HG02884 (cell line): Measurements from ENCODE around the gene CRNKL1.
"Not testable (repeated sequence)": the region's sequence is repeated elsewhere in the genome, so short reads cannot be mapped to it uniquely, and the experiment has no call there.

Source experiments
- ATAC-seq: cut with Tn5 transposase; IDR thresholded peaks from one replicate; pipeline ENCODE4 v1.9.1; 2021; ENCODE audit warnings: mild to moderate bottlenecking, moderate library complexity; ENCODE audit not compliant: unreplicated experiment

CRNKL1 gene

GRCh38 chr20:20010639-20011500, 41.4 kb downstream of the CRNKL1 start:
- no peak for ATAC-seq

GRCh38 chr20:20009784-20010253, 42.4 kb downstream of the CRNKL1 start:
- no peak for ATAC-seq

- no peak for ATAC-seq
These were observed 46.9 kb downstream of the CRNKL1 start for GRCh38 chr20:20005342-20005741.

GRCh38 chr20:20003955-20004322, 48.3 kb downstream of the CRNKL1 start:
- ATAC-seq: not testable (repeated sequence)

- peak; percentile 54 for ATAC-seq
These were observed 49.0 kb downstream of the CRNKL1 start for GRCh38 chr20:20003031-20003954.

- no peak for ATAC-seq
These were observed 49.9 kb downstream of the CRNKL1 start for GRCh38 chr20:20002101-20002998.

- ATAC-seq: no peak
These were observed 51.9 kb downstream of the CRNKL1 start for GRCh38 chr20:20000211-20000968.

- ATAC-seq: no peak
These were observed 53.1 kb downstream of the CRNKL1 start for GRCh38 chr20:19998990-19999705.

- no peak for ATAC-seq
These were observed 55.3 kb downstream of the CRNKL1 start for GRCh38 chr20:19996917-19997316.

- ATAC-seq: no peak
These were observed 56.0 kb downstream of the CRNKL1 start for GRCh38 chr20:19996222-19996621.

- ATAC-seq: no peak
These were observed 56.9 kb downstream of the CRNKL1 start for GRCh38 chr20:19995220-19995863.

GRCh38 chr20:19993958-19994669, 58.2 kb downstream of the CRNKL1 start:
- ATAC-seq: no peak

GRCh38 chr20:19992996-19993908, 59.0 kb downstream of the CRNKL1 start:
- no peak for ATAC-seq

- ATAC-seq: no peak
These were observed 60.4 kb downstream of the CRNKL1 start for GRCh38 chr20:19991854-19992253.

- ATAC-seq: no peak
These were observed 61.0 kb downstream of the CRNKL1 start for GRCh38 chr20:19991308-19991707.

GRCh38 chr20:19990850-19991249, 61.4 kb downstream of the CRNKL1 start:
- ATAC-seq: no peak

GRCh38 chr20:19987046-19987445, 65.2 kb downstream of the CRNKL1 start:
- ATAC-seq: no peak
